Measurements from ENCODE around the gene HSD17B8. TPM values are rescaled to one million over a fixed set of nuclear protein-coding genes. Genes with fewer than 3 reads are reported as not detected.

Gene HSD17B8
- total RNA-seq, 1 experiment from 2014 or later: 1.5 TPM

DNA sequence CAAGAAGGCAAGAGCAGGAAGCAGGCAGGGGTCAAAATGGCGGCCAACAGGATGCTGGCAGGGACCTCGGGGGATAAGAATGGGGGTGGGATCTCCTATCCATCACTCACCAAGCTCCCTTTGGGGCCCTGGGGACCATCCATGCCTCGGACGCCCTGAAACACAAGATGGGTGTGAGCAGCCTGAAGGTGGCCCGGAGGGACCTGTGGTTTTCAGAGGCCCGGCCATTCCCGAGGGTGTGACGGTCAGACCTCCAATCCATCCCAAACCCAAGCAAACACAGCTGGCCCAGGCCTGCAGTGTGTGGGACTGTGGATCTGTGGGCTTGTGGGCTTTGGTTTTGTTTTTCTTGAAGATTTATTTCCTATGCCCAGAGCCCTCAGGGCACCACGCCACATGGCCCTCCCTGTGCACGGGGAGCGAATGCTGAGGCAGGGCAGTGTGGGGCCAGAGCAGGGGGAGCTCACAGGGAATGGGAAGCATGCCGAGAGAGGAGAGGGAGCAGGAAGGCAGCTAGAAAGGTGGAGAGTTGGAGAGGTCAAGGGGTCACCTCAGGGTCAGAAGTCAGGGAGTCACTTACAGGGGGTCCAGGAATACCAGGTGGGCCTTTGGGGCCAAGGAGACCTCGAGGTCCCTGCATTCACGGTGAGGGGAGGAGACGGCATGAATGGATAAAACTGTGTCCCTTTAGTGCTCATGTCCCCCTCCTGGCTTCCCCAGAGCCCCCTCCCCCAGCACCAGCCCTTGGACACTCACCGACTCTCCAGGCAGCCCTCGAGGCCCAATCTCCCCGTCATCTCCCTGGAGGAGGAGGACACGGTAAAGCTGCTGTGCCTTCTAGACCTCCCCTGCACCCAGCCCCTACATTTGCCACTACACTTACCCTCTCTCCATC lies 26.7 kb upstream of the HSD17B8 start:
- H3K4me1 ChIP-seq: peaks cover 14% of the 10 kb centered on the region
- peak overlapping the region; percentile 12; the same call in 1 of the 2 replicates for H3K4me3 ChIP-seq
- H3K36me3 ChIP-seq: no peaks in the 10 kb centered on the region
- DNase-seq: peak; percentile 88 to 90
- no peaks in the 10 kb centered on the region for H3K9me3 ChIP-seq (replicated peaks)
- no peaks in the 10 kb centered on the region for H3K27me3 ChIP-seq
- peak overlapping the region; percentile 26 for H3K27ac ChIP-seq

DNA sequence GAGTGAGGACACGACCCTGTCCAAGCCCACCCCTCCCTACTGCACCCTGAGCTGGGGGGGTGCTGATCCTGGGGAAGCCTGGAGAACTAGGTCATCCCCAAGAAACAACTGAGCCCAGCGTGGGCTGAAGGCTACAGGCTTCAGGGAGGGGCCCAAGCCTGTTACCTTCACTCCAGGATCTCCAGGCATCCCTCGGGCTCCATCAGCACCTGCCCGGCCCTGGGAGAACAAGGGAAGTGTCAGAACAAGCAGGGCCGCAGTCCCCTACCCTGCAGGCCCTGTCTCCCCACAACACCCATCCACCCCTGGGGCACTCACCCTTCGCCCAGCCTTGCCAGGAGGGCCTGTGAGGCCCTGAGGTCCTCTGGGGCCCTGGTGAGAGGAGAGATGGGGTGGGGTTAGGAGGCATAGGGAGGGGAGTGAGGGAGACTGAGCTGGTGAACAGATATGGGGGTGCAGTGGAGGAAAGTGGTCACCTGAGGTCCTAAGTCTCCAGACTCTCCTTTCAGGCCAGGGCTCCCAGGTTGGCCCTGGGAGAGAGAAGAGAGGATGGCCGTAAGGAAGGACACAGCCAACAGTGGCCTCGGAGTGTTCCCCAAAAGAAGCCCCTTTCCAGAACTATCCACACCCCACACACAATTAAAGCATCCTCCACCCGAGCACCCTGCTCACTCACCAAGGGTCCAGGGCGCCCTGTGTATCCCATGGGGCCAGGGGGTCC lies 25.5 kb upstream of the HSD17B8 start:
- no peak for DNase-seq

DNA sequence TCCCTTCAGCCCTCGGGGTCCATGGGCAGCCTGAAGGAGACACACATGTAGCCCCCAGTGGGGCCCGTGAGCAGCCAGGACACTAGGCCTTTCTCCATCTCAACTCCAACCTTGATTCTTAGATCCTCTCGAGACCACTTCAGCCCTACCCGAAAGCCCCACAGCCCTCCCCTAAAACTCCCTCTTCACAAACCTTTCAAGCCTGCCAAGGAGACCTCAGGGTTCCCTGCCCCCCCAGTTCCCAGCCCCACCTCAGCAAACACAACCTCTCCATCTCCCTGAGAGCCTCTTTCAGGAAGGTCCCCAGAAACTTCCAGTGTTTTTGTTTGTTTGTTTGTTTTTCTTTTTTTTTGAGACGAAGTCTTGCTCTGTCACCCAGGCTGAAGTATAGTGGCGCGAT lies 23.3 kb upstream of the HSD17B8 start:
- Histone ChIP-seq H3K4me3 (no peak overlapping the region), H3K27ac (no peak overlapping the region), H3K4me1 (peaks cover 16% of the 10 kb centered on the region), H3K9me3 (replicated peaks) (no peaks in the 10 kb centered on the region; the same call in 1 of the 2 replicates), H3K36me3 (no peaks in the 10 kb centered on the region), H3K27me3 (no peaks in the 10 kb centered on the region)
- no peak for DNase-seq

More for the DNA sequence above, 25.5 kb upstream of the HSD17B8 start:
- no peaks in the 10 kb centered on the region for H3K36me3 ChIP-seq
- no peak overlapping the region for H3K4me3 ChIP-seq
- H3K9me3 ChIP-seq (replicated peaks): no peaks in the 10 kb centered on the region; the same call in 1 of the 2 replicates
- H3K4me1 ChIP-seq: peaks cover 16% of the 10 kb centered on the region
- no peaks in the 10 kb centered on the region for H3K27me3 ChIP-seq
- H3K27ac ChIP-seq: no peak overlapping the region

DNA sequence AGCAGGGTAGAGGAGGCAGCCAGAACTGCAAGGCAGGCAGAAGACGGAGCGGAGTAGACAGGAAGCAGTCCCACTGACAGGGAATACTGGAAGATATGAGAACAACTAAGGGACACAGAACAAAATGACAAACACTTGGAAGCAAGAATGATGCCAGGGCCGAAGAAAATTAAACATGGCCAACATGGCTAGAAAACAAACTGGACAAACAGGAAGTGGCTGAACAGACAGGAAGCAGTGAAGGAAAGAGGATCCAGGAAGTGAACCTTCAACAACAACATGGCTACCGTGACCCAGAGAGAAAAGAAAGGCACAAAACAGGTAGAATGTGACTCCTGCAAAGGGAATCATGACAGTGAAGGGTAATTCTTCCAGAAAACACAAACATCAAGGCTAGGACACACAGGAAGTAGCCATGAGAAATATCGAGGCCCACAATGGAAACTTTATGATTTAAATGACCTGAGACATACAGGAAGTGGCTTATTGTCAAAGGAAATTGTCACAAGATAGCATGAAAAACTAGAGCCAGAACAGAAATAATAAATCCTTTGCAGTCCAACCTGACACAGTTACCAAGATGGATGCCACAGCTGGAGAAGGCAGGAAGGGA lies 21.3 kb upstream of the HSD17B8 start:
- no peak overlapping the region for H3K27ac ChIP-seq
- peaks cover 6% of the 10 kb centered on the region; the same call in 1 of the 2 replicates for H3K4me1 ChIP-seq
- H3K9me3 ChIP-seq (replicated peaks): no peaks in the 10 kb centered on the region; the same call in 1 of the 2 replicates
- no peak for DNase-seq
- no peaks in the 10 kb centered on the region for H3K27me3 ChIP-seq
- H3K4me3 ChIP-seq: no peak overlapping the region
- no peaks in the 10 kb centered on the region for H3K36me3 ChIP-seq

DNA sequence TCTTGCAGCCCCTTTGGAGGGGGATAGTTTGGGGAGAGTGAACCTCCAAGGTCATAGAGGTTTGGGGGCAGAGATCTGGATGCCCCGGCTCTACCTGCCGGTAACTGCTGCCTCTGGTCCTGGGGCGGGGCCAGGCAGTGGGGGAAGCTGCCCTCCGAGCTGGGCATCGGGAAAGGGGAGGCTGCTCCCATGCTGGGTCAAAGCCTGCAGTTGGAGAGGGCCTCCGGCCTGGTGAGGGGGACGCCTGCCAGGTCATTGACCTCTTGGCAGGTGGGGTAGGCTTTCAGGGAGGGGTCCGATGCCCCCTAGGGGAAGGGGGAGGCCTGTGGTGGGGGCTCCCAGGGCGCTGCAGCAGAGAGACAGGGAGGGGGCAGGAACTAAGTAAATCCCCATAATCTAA lies 19.3 kb upstream of the HSD17B8 start:
- Histone ChIP-seq H3K4me1 (0 out of 2 replicates have a peak, but pooled peaks cover 2% of the 10 kb centered on the region), H3K27ac (no peak overlapping the region), H3K4me3 (no peak overlapping the region), H3K36me3 (no peaks in the 10 kb centered on the region), H3K27me3 (no peaks in the 10 kb centered on the region), H3K9me3 (replicated peaks) (no peaks in the 10 kb centered on the region; the same call in 1 of the 2 replicates)
- DNase-seq: no peak

DNA sequence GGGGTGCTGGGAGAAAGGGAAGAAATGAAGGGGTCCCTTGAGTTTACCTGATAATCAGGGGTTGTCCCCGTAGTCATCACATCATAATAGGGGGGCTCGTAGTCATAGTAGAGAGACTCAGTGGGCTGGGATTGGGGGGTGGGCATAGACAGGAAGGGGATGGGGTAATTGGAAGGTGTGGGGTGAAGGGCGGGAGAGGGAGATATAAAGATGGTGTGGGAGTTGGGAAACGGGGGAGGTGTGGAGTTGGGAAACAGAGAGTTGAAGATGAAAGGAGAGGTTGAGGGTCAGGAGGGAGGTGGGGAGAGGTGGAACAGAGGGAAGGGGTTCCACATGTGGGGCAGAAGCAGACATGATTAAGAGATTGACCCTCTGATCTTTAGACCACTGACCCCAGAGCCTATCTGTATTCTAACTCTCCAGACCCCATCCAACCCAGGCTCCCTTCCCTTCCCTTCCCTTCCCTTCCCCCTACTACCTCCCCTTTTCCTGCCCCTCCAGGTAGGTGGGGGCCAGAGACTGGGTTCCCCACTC lies 18.7 kb upstream of the HSD17B8 start:
- no peak overlapping the region for H3K4me3 ChIP-seq
- peaks cover 2% of the 10 kb centered on the region; the same call in 1 of the 2 replicates for H3K4me1 ChIP-seq
- no peaks in the 10 kb centered on the region for H3K27me3 ChIP-seq
- no peaks in the 10 kb centered on the region; the same call in 1 of the 2 replicates for H3K9me3 ChIP-seq (replicated peaks)
- H3K36me3 ChIP-seq: no peaks in the 10 kb centered on the region
- H3K27ac ChIP-seq: no peak overlapping the region
- no peak for DNase-seq

DNA sequence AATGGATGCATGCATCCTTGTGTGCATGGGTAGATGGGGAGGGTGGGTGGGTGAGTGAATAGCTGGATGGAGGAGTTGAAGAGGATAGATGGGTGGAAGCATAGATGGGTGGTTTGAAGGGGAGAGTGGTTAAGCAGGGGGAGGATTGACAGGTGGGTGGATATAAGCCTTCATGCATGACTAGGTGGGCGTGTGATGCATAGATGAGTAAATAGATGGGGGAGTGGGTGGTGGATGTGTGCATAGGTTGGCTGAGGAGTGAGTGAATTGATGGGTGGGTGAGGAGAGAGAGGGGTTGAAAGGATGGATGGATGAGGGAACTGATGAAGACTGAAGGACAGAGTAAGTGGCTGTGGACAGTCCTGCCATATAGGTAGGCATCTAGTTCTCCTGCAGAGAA lies 16.6 kb upstream of the HSD17B8 start:
- no peaks in the 10 kb centered on the region for H3K27me3 ChIP-seq

DNA sequence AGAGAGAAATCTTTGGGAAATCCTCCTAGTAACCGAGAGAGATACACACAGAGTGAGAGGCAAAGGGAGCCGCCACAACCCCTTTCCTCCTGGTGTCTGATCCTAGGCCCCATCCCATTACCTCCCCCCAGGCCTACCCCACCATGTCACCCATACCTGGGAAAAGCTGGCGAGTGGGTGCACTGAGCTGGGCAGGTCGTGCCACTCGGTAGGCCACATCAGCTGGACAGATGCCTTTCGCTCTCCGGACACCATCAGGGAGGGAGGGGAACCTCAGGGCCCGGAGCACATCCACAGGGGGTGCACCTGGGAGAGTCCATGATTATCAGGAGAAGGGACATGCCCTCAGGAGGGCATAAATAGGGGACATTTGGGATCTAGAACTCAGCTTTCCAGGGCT lies 15.3 kb upstream of the HSD17B8 start:
- H3K27ac ChIP-seq: no peak overlapping the region
- H3K27me3 ChIP-seq: no peaks in the 10 kb centered on the region
- H3K9me3 ChIP-seq (replicated peaks): no peaks in the 10 kb centered on the region
- no peak overlapping the region for H3K4me3 ChIP-seq
- peaks cover 18% of the 10 kb centered on the region for H3K4me1 ChIP-seq
- DNase-seq: no peak
- peaks cover under 1% of the 10 kb centered on the region; the same call in 1 of the 2 replicates for H3K36me3 ChIP-seq

More for the DNA sequence above, 16.6 kb upstream of the HSD17B8 start:
- Histone ChIP-seq H3K9me3 (replicated peaks) (no peaks in the 10 kb centered on the region; the same call in 1 of the 2 replicates), H3K4me1 (peaks cover 19% of the 10 kb centered on the region), H3K27ac (no peak overlapping the region), H3K36me3 (no peaks in the 10 kb centered on the region), H3K4me3 (no peak overlapping the region)
- no peak for DNase-seq

DNA sequence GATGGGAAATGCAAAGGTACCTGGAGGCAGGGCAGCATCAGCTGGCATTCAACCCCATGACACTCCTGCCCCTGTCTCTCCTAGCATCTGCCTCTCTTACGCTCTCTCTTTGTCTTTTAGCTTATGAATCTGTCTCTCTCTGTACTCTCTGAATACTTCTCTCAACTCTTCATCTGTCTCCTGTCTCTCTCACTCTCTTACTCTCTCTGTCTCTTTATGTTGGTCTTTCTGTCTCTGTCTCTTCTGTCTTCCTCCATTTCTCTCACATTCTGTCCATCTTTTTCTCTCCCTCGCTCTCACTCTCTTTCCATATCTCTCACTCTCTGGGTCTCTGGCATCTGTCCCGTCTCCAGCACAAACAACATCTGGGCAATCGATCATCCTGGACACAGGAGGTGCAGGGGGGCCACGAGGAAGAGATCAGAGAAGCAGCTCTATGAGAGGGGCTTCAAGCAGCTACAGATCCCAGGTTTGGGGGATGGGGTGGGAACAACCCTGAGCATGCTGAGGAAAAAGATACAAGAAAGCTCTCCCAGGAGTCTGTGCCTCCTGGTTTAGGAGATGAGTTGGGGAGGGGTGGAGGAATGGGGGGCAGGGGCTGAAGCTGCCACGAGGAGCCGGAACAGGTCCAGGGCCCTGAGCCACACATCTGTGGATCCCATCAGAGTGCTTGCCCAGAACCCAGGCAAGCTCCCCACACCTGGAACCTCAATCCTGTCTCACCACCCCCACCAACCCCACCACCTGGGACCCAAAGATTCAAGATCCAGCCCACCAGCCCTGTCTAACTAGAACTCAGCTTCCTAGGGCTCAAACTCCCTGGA lies 14.6 kb upstream of the HSD17B8 start:
- Histone ChIP-seq H3K36me3 (peaks cover 7% of the 10 kb centered on the region), H3K4me1 (peaks cover 18% of the 10 kb centered on the region), H3K27ac (no peak overlapping the region), H3K4me3 (no peak overlapping the region), H3K9me3 (replicated peaks) (no peaks in the 10 kb centered on the region), H3K27me3 (no peaks in the 10 kb centered on the region)
- DNase-seq: no peak

DNA sequence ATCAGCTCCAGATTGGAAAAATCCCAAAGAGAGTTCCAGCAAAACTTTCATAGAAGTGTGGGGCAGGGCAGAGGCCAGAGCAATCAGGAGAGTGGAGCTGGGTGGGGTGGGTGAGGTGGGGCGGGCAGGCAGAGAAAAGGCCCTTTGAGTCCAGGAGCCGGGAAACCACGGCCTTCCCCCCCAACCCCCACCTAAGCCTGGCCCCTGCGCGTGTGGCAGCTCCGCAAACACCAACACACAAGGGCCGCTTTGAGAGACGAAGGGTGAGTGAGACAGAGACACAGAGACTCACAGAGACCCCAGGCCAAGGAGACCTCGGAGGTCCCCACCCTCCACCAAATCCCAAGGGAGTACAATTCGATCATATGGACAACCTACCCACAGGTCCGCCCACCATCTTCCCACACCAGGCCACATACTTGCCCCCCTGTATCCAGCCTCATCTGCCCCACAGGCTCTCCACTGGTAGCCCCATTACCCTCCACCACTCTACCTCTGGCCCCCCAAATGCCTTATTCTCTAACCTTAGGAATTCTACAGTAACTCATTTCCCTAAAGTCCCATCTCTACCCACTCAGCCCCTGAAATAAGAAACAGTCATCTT lies 13.8 kb upstream of the HSD17B8 start:
- Histone ChIP-seq H3K4me3 (no peak overlapping the region), H3K27me3 (no peaks in the 10 kb centered on the region), H3K27ac (no peak overlapping the region), H3K4me1 (peaks cover 18% of the 10 kb centered on the region), H3K9me3 (replicated peaks) (no peaks in the 10 kb centered on the region), H3K36me3 (peaks cover 14% of the 10 kb centered on the region)
- no peak for DNase-seq

DNA sequence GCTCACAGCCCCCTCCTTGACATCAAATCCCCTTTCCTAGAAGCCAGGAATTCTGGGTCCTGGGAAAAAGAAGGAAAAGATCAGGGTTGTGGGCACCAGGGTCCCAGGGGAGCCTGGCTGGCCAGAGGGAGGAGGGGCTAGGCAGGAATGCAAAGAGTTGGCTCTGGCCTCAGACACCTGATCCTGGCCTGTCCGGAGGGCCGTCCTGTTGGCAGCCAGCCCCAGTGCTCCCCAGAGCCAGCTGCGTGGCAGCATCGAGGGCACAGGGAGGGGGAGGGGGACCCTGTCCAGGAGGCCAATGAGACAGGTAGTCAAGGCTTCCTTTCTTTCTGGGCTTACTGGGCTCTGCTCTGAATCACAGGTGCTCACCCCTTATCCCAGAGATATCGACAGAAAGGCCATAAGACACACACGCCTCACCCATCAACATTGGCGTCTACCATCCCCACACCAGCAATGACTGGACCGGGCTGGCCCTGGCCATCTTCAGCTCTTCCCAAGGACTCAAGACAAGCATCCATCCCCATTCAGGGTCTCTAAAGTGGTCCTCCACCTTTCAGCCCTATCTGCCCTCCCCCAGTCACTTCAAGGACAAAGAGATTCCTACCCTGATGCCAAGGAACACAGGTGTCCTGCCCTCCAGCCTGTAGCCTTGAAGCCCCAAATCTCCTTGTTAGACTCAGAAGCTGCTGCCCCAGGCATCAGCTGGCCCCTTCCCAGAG lies 12.9 kb upstream of the HSD17B8 start:
- Histone ChIP-seq H3K27ac (peak overlapping the region; percentile 8; the same call in 1 of the 2 replicates), H3K4me1 (peaks cover 18% of the 10 kb centered on the region), H3K4me3 (peak overlapping the region; percentile 14), H3K9me3 (replicated peaks) (no peaks in the 10 kb centered on the region), H3K27me3 (no peaks in the 10 kb centered on the region), H3K36me3 (peaks cover 19% of the 10 kb centered on the region)
- peak; percentile 68 to 70 for DNase-seq

DNA sequence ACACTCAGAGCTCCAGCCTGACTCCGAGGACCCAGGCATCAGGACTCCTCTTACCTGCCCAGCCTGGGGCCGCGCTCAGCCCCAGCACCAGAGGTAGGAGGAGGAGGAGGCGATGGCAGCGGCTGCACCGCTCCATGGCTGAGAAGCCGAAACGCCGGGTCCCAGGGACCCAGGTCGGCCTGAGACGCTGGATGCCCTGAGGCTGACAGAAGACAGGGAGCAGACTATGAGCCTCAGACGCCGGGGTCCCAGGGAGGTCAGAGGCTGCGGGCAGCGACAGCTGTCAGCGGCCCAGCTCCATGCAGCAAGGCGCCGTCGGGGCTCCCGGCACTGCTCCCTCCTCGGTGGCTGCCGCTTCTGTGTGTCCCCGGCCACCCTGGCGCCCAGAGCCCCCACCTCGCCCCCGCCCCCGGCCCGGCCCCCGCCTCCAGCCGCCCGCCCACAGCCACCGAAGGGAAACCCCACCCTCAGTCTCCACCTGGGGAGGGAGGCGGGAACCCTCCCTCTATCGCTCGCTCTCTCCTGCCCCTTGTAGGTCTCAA lies 12.3 kb upstream of the HSD17B8 start, which contains the start of gene COL11A2:
COL11A2 (minus strand) TSS at position 363 of the 542 bp plus-strand sequence; CDS start at position 136, 227 bp downstream.
- Histone ChIP-seq H3K4me1 (peaks cover 18% of the 10 kb centered on the region), H3K27me3 (no peaks in the 10 kb centered on the region), H3K4me3 (peak within 1 kb of the TSS; percentile 14), H3K36me3 (peaks cover 23% of the 10 kb centered on the region), H3K27ac (peak within 1 kb of the TSS; percentile 29; the same call in 1 of the 2 replicates), H3K9me3 (replicated peaks) (no peaks in the 10 kb centered on the region)
- peak; percentile 75 to 76 for DNase-seq

Measured in SJCRH30 (cell line).